Measurements from ENCODE around the gene LAIR2.

Gene LAIR2

GRCh38 chr19:54535601-54536000, 33.0 kb downstream of the LAIR2 start:
- DNase-seq (ENCODE audit: low spot score): no peak

GRCh38 chr19:54536956-54537355, 34.3 kb downstream of the LAIR2 start:
- no peak for DNase-seq (ENCODE audit: low spot score)

- DNase-seq (ENCODE audit: low spot score): no peak
These were observed 39.1 kb downstream of the LAIR2 start for GRCh38 chr19:54541712-54542111.

- DNase-seq (ENCODE audit: low spot score): no peak
These were observed 46.2 kb downstream of the LAIR2 start for GRCh38 chr19:54548806-54549205.

GRCh38 chr19:54549224-54549623, 46.6 kb downstream of the LAIR2 start:
- no peak for DNase-seq (ENCODE audit: low spot score)

- peak; percentile 40 for DNase-seq (ENCODE audit: low spot score)
These were observed 48.7 kb downstream of the LAIR2 start for GRCh38 chr19:54551293-54551692.

GRCh38 chr19:54551950-54552912, 49.6 kb downstream of the LAIR2 start:
- no peak for DNase-seq (ENCODE audit: low spot score)

- no peak for DNase-seq (ENCODE audit: low spot score)
These were observed 50.3 kb downstream of the LAIR2 start for GRCh38 chr19:54552913-54553310.

- no peak for DNase-seq (ENCODE audit: low spot score)
These were observed 51.4 kb downstream of the LAIR2 start for GRCh38 chr19:54554006-54554405.

GRCh38 chr19:54554896-54555295, 52.3 kb downstream of the LAIR2 start:
- DNase-seq (ENCODE audit: low spot score): no peak

GRCh38 chr19:54556194-54556593, 53.6 kb downstream of the LAIR2 start:
- DNase-seq (ENCODE audit: low spot score): no peak

GRCh38 chr19:54558339-54558738, 55.7 kb downstream of the LAIR2 start:
- DNase-seq (ENCODE audit: low spot score): no peak

Data from CD4-positive, alpha-beta T cell treated with Interleukin-15 for 4 hours (primary cell).